Measurements from ENCODE around the gene MSL3B. TPM values are rescaled to one million over a fixed set of nuclear protein-coding genes. Genes with fewer than 3 reads are reported as not detected.

The MSL3B gene

DNA sequence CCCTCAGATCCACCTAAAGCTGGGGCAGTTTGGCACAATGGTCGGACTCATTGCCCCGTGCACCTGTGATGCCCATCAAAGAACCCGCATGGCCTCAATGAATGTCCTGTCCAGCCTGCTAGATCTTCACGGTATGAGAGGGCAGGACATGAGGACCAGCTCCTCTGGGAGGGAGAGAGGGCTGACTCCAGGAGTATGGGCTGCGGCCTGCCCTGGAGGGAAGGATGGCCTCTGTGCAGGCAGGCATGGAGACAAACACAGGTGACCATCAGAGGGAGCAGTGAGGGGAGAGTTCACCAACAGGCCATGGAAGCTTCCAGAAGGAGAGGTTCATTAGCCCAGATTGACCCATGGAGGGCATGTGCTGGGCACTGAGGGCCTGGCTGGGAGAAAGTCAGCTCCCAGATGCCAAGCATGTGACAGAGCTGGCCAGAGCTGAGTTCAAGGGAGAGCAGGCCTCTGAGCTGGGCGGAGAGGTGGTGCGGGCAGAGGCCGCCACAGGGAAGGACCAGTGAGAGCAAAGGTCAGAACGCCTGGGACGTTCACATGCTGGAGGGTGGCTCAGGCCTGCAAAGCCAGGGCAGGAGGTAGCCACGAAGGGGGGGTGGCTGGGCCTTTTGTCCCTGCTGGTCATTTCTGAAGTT lies 50.1 kb downstream of the MSL3B start:
- DNase-seq (ENCODE audit: low read depth), result no peak

DNA sequence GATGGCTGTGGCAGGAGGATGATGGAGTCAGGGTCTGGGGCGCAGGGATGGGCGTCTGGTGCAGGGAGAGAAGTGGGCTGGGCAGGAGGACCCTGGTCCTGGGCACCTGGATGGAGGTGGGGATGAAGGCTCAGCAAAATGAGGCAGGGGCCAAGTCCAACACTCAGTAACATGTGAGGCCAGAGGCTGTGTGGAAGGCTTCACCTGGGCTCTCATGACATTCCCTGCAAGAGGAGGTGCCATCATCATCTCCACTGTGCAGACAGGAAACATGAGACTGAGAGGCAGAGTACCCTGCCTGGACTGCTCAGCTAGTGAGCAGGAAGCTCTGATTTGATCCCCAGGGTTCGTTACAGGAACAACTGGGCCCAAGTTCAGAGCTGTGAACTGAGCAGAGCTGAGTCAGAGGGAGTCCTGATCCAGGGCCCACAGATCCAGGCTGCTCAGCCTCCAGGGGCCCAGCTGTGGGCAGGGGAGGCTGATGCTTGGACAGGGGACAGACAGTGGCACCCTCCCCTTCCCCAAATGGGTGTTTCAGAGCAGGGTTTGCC lies 50.8 kb downstream of the MSL3B start:
- DNase-seq (ENCODE audit: low read depth), result no peak

DNA sequence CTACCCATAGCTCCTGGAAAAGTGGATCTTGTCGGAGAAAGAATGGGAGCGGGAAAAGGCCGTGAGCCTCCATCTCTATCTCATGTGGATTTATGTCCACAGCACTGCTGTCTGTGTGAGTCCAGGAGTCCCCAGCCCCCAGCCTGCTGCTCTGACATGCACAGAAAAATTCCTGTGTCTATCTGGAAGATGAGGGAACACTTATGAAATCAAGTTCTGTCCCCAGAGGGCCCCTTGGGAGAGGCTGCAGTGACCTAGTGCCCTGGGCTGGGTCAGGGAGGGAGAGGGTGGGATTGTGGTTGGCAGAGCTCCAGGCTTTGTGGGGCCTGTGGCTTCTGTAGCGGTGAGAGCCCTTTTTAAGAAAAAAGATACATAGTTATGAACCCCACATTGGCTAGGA lies 51.4 kb downstream of the MSL3B start:
- no peak for DNase-seq (ENCODE audit: low read depth)

DNA sequence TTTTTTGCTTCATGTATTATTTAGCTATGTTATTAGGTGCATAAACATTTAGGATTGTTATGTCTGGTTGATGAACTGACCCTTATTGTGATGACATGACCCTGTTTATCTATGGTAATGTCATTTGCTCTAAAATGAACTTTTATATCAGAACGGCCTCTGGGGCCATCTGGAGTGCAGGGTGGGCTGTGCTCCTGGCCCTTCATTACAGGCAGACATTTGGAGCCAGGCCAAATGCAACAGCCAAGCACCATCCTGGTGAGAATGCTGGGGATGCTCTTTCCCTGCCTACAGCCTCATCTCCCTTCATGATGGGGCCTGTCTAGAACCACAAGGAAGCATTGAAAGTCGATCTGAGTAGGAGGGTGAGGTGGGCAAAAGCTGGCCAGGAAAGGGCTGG lies 51.9 kb downstream of the MSL3B start:
- no peak for DNase-seq (ENCODE audit: low read depth)

DNA sequence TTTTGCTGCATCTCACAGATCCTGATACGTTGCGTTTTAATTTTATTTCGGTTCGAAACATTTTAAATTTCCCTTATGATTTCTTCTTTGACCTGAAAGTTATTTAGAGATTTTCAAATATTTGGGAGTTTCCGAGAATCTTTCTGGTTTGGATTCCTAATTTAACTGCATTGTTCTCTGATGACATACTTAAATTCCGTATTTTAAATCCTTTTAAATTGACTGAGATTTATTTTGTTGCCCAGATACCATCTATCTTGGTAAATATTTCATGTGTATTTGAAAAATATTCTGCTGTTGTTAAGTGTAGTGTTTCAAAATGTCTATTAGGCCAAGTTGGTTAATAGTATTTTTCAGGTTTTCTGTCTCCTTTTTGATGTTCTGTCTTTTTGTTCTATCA lies 52.3 kb downstream of the MSL3B start:
- DNase-seq (ENCODE audit: low read depth), result no peak

Other genes starting within 250 kb of the MSL3B start
- gene UGT1A10, start 231.9 kb downstream of the MSL3B start, total RNA-seq (2014; rRNA removed; shearing (Covaris generic)), result 0.29 TPM in 1 of 2 replicates, not detected in the other
- gene UGT1A9, start 196.5 kb downstream of the MSL3B start, total RNA-seq (2014; rRNA removed; shearing (Covaris generic)), result not detected in 2 replicates
- gene UGT1A7, start 186.5 kb downstream of the MSL3B start, total RNA-seq (2014; rRNA removed; shearing (Covaris generic)), result not detected in 2 replicates
- gene UGT1A6, start 175.5 kb downstream of the MSL3B start, total RNA-seq (2014; rRNA removed; shearing (Covaris generic)), result not detected in 2 replicates
- gene UGT1A5, start 155.5 kb downstream of the MSL3B start, total RNA-seq (2014; rRNA removed; shearing (Covaris generic)), result not detected in 2 replicates
- 0.12 TPM in 1 of 2 replicates, not detected in the other for gene UGT1A4, start 149.7 kb downstream of the MSL3B start, total RNA-seq (2014; rRNA removed; shearing (Covaris generic))
- not detected in 2 replicates for gene UGT1A3, start 139.3 kb downstream of the MSL3B start, total RNA-seq (2014; rRNA removed; shearing (Covaris generic))
- not detected in 2 replicates for gene UGT1A1, start 108.1 kb downstream of the MSL3B start, total RNA-seq (2014; rRNA removed; shearing (Covaris generic))
- gene MROH2A, start 90.1 kb downstream of the MSL3B start, total RNA-seq (2014; rRNA removed; shearing (Covaris generic)), result 0.10 TPM in 1 of 2 replicates, not detected in the other
- 115 TPM in 2 replicates for gene HJURP, start 13.9 kb downstream of the MSL3B start, total RNA-seq (2014; rRNA removed; shearing (Covaris generic))
- gene TRPM8, start 49.0 kb upstream of the MSL3B start, total RNA-seq (2014; rRNA removed; shearing (Covaris generic)), result 13.6 and 19.9 TPM in 2 replicates
- gene SPP2, start 182.3 kb upstream of the MSL3B start, total RNA-seq (2014; rRNA removed; shearing (Covaris generic)), result not detected in 2 replicates

All from RPMI7951 (cell line).